HG03571 (cell line): ENCODE data around the gene CD86.
"Not testable (repeated sequence)": the region's sequence is repeated elsewhere in the genome, so short reads cannot be mapped to it uniquely, and the experiment has no call there.

ENCODE experiments used
- ATAC-seq: cut with Tn5 transposase; IDR thresholded peaks from one replicate; pipeline ENCODE4 v1.9.1; 2021; ENCODE audit not compliant: unreplicated experiment

Gene CD86

GRCh38 chr3:122055215-122055614 is at the start of gene CD86:
Gene CD86, plus strand, starts transcription at chr3:122055362. Its CDS starts 128 bp downstream, at chr3:122055490.
- peak; percentile 89 for ATAC-seq

GRCh38 chr3:122006267-122006666 is 48.9 kb upstream of the CD86 start:
- no peak for ATAC-seq

- ATAC-seq, result no peak
Measured at GRCh38 chr3:122008166-122008565, 47.0 kb upstream of the CD86 start.

- no peak for ATAC-seq
Measured at GRCh38 chr3:122010506-122010905, 44.7 kb upstream of the CD86 start.

GRCh38 chr3:122011396-122011795 is 43.8 kb upstream of the CD86 start:
- ATAC-seq, result no peak

- no peak for ATAC-seq
Measured at GRCh38 chr3:122012821-122013220, 42.3 kb upstream of the CD86 start.

- ATAC-seq, result no peak
Measured at GRCh38 chr3:122013448-122013925, 41.7 kb upstream of the CD86 start.

- peak; percentile 89 for ATAC-seq
Measured at GRCh38 chr3:122014741-122015140, 40.4 kb upstream of the CD86 start.

- no peak for ATAC-seq
Measured at GRCh38 chr3:122019493-122019892, 35.7 kb upstream of the CD86 start.

- ATAC-seq, result no peak
Measured at GRCh38 chr3:122021037-122021436, 34.1 kb upstream of the CD86 start.

GRCh38 chr3:122021811-122022401 is 33.3 kb upstream of the CD86 start, which contains the start of gene ILDR1:
Gene ILDR1, minus strand, starts transcription at chr3:122022247. Its CDS starts 170 bp downstream, at chr3:122022077.
- peak; percentile 38 for ATAC-seq

- no peak for ATAC-seq
Measured at GRCh38 chr3:122023335-122023910, 31.7 kb upstream of the CD86 start.

- no peak for ATAC-seq
Measured at GRCh38 chr3:122024800-122025199, 30.4 kb upstream of the CD86 start.

- ATAC-seq, result peak; percentile 66
Measured at GRCh38 chr3:122025296-122025695, 29.9 kb upstream of the CD86 start.

- peak; percentile 63 for ATAC-seq
Measured at GRCh38 chr3:122030381-122031122, 24.6 kb upstream of the CD86 start.

- ATAC-seq, result peak; percentile 27
Measured at GRCh38 chr3:122031123-122031468, 24.1 kb upstream of the CD86 start.

- ATAC-seq, result no peak
Measured at GRCh38 chr3:122032531-122032930, 22.6 kb upstream of the CD86 start.

- no peak for ATAC-seq
Measured at GRCh38 chr3:122033023-122033422, 22.1 kb upstream of the CD86 start.

GRCh38 chr3:122047296-122047695 is 7.9 kb upstream of the CD86 start:
- not testable (repeated sequence) for ATAC-seq

- ATAC-seq, result not testable (repeated sequence)
Measured at GRCh38 chr3:122047773-122048172, 7.4 kb upstream of the CD86 start.

- ATAC-seq, result no peak
Measured at GRCh38 chr3:122052968-122053367, 2.2 kb upstream of the CD86 start.

- no peak for ATAC-seq
Measured at GRCh38 chr3:122057671-122058070, 2.5 kb downstream of the CD86 start.
